A204.1 (cell line): Measurements from ENCODE around the gene CACNA2D1.
A peak's percentile ranks its signal among the peaks of the same experiment; 100 is the strongest.
"Not testable (repeated sequence)": the region's sequence is repeated elsewhere in the genome, so short reads cannot be mapped to it uniquely, and the experiment has no call there.

Experiments
- FAIRE-seq: peaks from 2 replicates; lab custom pipeline; 2012; peaks lifted over from hg19 to GRCh38; lab: Jason Lieb, UNC

The CACNA2D1 gene

GRCh38 chr7:82036146-82036886 is 407.3 kb downstream of the CACNA2D1 start:
- no peak for FAIRE-seq

- FAIRE-seq = no peak
These were observed 408.1 kb downstream of the CACNA2D1 start for GRCh38 chr7:82035456-82035855.

- FAIRE-seq = no peak
These were observed 410.7 kb downstream of the CACNA2D1 start for GRCh38 chr7:82032901-82033300.

- no peak for FAIRE-seq
These were observed 414.2 kb downstream of the CACNA2D1 start for GRCh38 chr7:82029236-82029913.

- no peak for FAIRE-seq
These were observed 415.5 kb downstream of the CACNA2D1 start for GRCh38 chr7:82028097-82028496.

- no peak for FAIRE-seq
These were observed 421.9 kb downstream of the CACNA2D1 start for GRCh38 chr7:82021713-82022112.

- FAIRE-seq = no peak
These were observed 422.5 kb downstream of the CACNA2D1 start for GRCh38 chr7:82021036-82021435.

- FAIRE-seq = no peak
These were observed 423.8 kb downstream of the CACNA2D1 start for GRCh38 chr7:82019551-82020475.

GRCh38 chr7:82018226-82018625 is 425.4 kb downstream of the CACNA2D1 start:
- no peak for FAIRE-seq

GRCh38 chr7:82017334-82017943 is 426.1 kb downstream of the CACNA2D1 start:
- peak; percentile 95 for FAIRE-seq

- FAIRE-seq = no peak
These were observed 427.8 kb downstream of the CACNA2D1 start for GRCh38 chr7:82015751-82016150.

GRCh38 chr7:82014574-82014973 is 429.0 kb downstream of the CACNA2D1 start:
- not testable (repeated sequence) for FAIRE-seq

- FAIRE-seq = no peak
These were observed 431.1 kb downstream of the CACNA2D1 start for GRCh38 chr7:82012453-82012852.

GRCh38 chr7:82010416-82010815 is 433.2 kb downstream of the CACNA2D1 start:
- FAIRE-seq = no peak

- no peak for FAIRE-seq
These were observed 436.3 kb downstream of the CACNA2D1 start for GRCh38 chr7:82007315-82007714.

GRCh38 chr7:82005056-82005455 is 438.5 kb downstream of the CACNA2D1 start:
- no peak for FAIRE-seq

GRCh38 chr7:81993186-81993585 is 450.4 kb downstream of the CACNA2D1 start:
- no peak for FAIRE-seq

GRCh38 chr7:81990395-81990794 is 453.2 kb downstream of the CACNA2D1 start:
- FAIRE-seq = no peak

- FAIRE-seq = no peak
These were observed 456.7 kb downstream of the CACNA2D1 start for GRCh38 chr7:81986723-81987470.

- FAIRE-seq = no peak
These were observed 460.2 kb downstream of the CACNA2D1 start for GRCh38 chr7:81983406-81983805.

GRCh38 chr7:81973117-81973516 is 470.5 kb downstream of the CACNA2D1 start:
- no peak for FAIRE-seq

- FAIRE-seq = no peak
These were observed 483.6 kb downstream of the CACNA2D1 start for GRCh38 chr7:81960026-81960425.
